Anterior cingulate cortex (tissue), 58 donors: Measurements from ENCODE around the gene TIGD3.
A peak's percentile ranks its signal among the peaks of the same experiment; 100 is the strongest.

Experiments
- DNase-seq, 58 donors: peaks; one replicate each; lab custom pipeline; 2025; lab: John Stamatoyannopoulos, UW

Gene TIGD3

DNA sequence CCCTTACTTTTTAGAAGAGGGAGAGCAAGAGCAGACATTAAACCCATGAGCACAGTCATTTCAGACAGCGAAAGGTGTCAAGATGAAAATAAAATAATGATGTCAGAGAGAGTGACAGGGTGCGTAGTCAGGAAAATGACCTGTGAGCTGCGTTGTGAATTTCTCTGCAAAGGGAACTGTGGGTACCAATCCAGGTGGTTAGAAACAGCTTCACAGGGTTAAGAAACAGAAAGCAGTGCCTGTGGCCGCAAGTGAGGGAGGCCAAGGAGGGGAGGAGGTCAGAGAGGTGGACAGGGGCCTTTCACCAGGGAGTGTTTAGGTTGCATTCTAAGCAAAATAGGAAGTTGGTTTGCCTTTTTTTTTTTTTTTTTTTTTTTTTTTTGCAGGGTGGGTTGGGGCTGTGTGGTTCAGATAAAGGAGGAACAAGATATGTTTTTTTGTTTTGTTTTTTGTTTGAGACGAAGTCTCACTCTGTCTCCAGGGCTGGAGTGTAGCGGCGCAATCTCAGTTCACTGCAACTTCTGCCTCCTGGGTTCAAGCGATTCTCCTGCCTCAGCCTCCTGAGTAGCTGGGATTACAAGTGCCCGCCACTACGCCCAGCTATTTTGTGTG is 7.9 kb downstream of the TIGD3 start:
- DNase-seq: no peak

- DNase-seq: no peak
These were observed 8.4 kb downstream of the TIGD3 start for GRCh38 chr11:65362966-65363365.

DNA sequence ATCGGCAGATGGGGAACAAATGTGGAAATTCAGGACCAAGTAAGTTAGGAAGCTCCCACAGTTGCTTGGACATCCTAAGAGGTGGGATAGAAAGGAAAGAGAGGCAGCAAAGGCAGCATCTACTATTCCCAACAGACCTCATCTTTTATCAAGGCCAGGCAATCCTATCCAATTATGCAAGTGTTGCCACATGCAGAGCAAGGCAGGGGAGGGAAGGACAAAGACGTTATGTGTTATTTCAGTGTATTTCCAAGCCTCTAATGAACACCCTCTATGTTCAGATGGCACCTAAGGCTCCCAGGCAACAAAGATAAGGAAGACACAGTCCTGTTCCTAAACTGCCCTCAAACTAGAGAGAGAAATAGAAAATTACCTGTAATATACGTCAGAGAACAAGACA is 9.2 kb downstream of the TIGD3 start:
- no peak for DNase-seq

- peak in 10 of 58 donors; percentile 8 to 56 (median 19) for DNase-seq
These were observed 11.8 kb downstream of the TIGD3 start for GRCh38 chr11:65366340-65366773.

GRCh38 chr11:65370659-65371049 is 16.1 kb downstream of the TIGD3 start:
- DNase-seq: no peak

GRCh38 chr11:65373839-65374580 is 19.5 kb downstream of the TIGD3 start:
- no peak for DNase-seq

DNA sequence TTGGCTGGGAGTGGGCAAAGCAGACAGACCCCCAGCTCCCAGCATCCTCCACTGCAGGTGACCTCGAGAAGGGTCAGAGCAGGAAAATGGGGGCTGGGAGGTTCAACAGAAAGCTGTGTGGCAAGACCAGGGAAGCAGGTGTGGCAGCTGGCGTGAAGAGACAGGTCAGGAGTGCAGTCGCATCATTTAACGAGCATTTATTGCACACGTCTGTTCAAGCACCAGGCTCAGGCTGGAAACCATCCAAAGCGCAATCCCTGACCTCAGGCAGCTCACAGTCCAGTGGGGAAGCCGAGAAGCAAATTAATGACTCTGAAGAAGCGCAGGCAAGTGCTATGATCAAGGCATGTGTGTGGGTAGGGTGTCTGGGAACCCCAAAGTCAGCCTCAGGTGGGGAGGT is 20.5 kb downstream of the TIGD3 start:
- no peak for DNase-seq

GRCh38 chr11:65376138-65376713 is 21.7 kb downstream of the TIGD3 start:
- DNase-seq: no peak

- no peak for DNase-seq
These were observed 22.5 kb downstream of the TIGD3 start for GRCh38 chr11:65377036-65377435.

- no peak for DNase-seq
These were observed 23.2 kb downstream of the TIGD3 start for GRCh38 chr11:65377777-65378176.

- peak in 5 of 58 donors; percentile 4 to 19 (median 14) for DNase-seq
These were observed 23.8 kb downstream of the TIGD3 start for GRCh38 chr11:65378208-65378927.

GRCh38 chr11:65378928-65379638 is 24.5 kb downstream of the TIGD3 start:
- DNase-seq: no peak

- DNase-seq: no peak
These were observed 25.3 kb downstream of the TIGD3 start for GRCh38 chr11:65379698-65380459.

- no peak for DNase-seq
These were observed 26.0 kb downstream of the TIGD3 start for GRCh38 chr11:65380460-65381119.

- peak in 2 of 58 donors; percentile 39 to 53 for DNase-seq
These were observed 27.1 kb downstream of the TIGD3 start for GRCh38 chr11:65381716-65382032.

GRCh38 chr11:65382033-65382803 is 27.7 kb downstream of the TIGD3 start, which contains the start of gene SLC25A45:
Gene SLC25A45 (minus strand): TSS chr11:65382646. CDS start chr11:65381951, 695 bp downstream.
- peak in 57 of 58 donors; percentile 41 to 93 (median 82) for DNase-seq

GRCh38 chr11:65382804-65383368 is 28.3 kb downstream of the TIGD3 start:
- DNase-seq: peak in 2 of 58 donors; percentile 22 to 79

GRCh38 chr11:65383778-65384177 is 29.2 kb downstream of the TIGD3 start:
- DNase-seq: no peak
